ENCODE measurements around the gene CROCC2.

DNA sequence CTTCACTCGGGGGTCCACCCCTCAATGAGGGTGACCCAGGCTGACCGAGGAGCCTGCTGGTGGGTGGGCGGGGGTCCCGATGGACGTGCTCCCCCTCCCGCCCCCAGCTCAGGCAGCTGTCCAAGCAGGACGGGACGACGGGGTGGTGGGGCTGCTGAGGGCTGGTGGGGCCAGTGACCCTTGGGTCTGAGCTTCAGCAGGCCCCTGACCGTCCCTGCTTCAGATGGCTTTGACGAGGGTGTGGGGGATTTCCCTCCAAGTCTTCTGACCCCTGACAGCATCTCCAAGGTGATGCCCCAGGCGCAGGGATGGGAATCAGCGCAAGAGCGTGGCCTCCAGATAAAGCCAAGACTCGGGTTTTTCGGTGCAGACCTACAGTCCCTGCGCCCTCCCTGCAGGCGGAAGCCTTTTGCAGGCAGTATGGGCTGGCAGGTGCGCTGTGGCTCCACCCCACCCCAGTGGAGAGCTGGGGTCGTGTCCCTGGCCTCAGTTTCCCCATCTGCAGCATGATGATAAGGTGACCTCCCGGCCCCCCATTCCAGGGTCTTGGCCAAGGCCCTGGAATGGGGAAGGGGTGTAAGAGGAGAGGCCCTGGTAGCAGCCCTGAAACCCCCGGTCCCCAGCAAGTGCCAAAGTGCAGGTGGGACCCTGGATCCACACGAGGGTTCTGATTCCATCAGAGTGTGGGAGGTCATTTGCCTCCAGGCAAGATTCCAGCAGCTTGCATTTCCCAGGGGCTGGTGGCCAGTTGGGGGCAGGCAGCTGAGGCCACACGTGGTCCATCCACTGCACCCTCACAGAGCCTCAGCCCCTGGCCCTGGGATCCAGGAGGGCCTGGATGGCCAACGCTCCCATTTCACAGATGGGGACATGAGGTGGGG, 8.7 kb downstream of the CROCC2 start:
- TF ChIP-seq POLR2A (IDR thresholded peaks at IDR 0.05): no peak
- TF ChIP-seq, protein P1, sequence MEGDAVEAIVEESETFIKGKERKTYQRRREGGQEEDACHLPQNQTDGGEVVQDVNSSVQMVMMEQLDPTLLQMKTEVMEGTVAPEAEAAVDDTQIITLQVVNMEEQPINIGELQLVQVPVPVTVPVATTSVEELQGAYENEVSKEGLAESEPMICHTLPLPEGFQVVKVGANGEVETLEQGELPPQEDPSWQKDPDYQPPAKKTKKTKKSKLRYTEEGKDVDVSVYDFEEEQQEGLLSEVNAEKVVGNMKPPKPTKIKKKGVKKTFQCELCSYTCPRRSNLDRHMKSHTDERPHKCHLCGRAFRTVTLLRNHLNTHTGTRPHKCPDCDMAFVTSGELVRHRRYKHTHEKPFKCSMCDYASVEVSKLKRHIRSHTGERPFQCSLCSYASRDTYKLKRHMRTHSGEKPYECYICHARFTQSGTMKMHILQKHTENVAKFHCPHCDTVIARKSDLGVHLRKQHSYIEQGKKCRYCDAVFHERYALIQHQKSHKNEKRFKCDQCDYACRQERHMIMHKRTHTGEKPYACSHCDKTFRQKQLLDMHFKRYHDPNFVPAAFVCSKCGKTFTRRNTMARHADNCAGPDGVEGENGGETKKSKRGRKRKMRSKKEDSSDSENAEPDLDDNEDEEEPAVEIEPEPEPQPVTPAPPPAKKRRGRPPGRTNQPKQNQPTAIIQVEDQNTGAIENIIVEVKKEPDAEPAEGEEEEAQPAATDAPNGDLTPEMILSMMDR (IDR thresholded peaks at IDR 0.05 in 4 of 5, conservative IDR thresholded peaks at IDR 0.05 in 1 of 5): peak in 1 of 5 experiments; percentile 6
